GM12801 (cell line): ENCODE results near the gene PLVAP.

ENCODE experiments used
- CTCF ChIP-seq: IDR thresholded peaks from one replicate; pipeline ENCODE4 v1.5.1; 2011; ENCODE audit warnings: control low read depth; ENCODE audit not compliant: insufficient read length; ENCODE audit errors: extremely low read depth

Gene PLVAP

DNA sequence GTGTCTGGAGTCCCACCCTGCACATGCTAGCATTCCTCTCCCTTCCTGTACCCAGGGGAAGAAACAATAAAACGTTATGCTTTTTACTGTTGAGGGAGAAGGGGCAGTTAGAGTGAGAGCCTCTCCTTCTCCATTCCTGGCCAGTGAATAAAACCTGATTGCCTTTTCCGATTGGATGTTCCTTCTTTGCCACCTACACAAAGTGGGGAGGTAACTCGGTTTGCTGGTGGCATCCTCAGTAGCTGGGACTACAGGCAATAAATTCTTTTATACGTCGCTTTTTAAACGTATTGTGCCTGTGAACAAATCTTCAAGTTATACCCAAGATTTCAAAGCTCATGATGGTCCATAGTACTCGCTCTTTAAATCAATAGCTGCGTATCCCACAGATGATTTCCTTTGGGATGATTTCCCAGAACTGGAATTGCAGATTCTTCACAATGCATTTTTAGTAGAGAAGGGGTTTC, 42.0 kb upstream of the PLVAP start:
- TF ChIP-seq CTCF = no peak

DNA sequence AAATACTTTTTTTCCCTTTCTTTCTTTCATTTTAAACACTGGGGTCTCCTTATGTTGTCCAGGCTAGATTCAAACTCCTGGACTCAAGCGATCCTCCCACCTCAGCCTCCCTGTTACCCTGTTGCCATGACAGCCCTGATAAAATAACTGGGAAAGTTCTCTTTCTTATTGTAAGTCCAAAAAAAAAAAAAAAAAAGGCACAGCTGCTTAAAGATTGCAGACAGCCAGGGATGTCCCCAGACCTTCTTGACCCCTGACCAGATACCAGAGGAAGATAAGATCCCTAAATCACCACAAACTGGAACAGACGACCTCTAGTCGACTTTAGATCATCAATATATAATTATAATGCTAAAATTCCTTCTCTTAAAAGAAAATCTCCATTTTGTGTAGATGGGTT, 41.6 kb upstream of the PLVAP start:
- TF ChIP-seq CTCF = no peak

DNA sequence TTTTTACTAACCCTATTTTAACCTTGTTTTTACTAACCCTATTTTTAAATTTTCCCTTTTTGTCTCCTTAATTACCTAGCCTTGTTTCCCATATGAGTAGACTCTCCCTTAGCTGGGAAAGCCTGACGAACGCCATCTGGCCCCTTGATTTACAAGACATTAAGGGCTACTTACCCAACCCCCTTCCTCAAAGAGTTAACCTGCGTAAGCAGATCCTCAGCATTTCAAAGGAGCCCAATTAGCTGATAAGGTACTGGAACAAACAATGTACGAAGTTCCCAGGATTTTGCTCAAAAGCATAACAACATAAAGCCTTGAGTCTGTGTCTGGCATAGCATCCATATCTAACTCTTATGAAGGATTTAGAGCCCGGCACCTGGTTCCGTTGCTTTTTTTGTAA, 38.0 kb upstream of the PLVAP start:
- no peak for TF ChIP-seq CTCF

DNA sequence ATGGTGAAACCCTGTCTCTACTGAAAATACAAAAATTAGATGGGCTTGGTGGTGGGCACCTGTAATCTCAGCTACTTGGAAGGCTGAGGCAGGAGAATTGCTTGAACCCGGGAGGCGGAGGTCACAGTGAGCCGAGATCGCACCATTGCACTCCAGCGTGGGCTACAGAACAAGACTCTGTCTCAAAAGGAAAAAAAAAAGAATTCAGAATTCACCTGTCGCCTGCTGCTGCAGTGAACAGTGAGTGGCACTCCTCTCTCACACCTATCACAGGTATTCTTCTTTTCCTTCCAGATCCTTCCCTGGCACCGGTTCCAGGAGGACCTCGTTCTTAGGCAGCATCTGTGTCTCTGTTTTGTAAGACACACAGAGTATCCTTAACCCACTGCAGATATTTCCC, 37.0 kb upstream of the PLVAP start:
- no peak for TF ChIP-seq CTCF

DNA sequence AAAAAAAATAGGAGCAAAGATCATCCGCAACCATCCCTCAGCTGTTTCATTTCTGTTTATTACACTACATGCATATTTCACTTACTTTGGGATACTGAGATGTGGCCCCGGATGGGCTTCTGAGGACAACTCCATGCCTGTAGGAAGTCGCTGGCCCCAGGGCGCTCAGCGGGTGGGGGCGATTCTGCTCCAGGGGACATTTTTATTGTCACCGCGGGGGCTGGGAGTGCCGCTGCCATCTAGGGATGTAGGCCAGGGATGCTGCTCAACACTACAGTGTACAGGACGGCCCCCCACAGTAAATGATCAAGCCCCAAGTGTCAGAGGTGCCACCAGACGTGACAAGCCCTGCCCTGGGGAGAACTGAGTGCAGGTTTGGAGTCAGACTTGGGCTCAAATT, 34.7 kb upstream of the PLVAP start:
- TF ChIP-seq CTCF = no peak

DNA sequence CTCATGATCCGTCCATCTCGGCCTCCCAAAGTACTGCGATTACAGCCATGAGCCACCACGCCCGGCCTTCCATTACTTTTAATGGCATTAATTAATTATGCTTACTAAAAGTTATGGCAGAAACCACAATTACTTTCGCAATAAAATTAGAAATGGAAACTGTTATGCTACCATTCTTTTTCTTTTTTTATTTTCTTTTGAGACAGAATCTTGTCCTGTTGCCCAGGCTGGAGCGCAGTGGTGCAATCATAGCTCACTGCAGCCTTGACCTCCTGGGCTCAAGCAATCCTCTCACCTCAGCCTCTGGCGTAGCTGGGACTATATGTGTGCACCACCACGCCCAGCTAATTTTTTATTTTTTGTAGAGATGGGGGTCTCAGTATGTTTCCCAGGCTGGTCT, 32.8 kb upstream of the PLVAP start:
- no peak for TF ChIP-seq CTCF

DNA sequence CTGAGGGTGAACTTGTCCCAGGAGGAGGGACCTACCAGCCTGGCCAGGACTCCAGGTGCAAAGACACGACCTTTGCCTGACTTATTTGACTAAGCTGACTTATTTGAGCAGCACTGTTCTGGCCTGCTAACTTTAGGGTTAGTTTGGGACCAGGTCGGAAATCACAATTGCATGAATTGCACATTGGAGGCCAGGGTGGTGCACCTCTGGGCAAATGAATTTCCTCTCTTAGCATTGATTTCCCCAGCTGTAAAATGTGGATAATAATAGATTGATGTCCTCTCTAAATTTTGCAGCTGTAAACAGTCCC, 29.7 kb upstream of the PLVAP start:
- TF ChIP-seq CTCF = no peak
